ENCODE measurements around the gene TRIM9. TPM values are rescaled to one million over a fixed set of nuclear protein-coding genes. Genes with fewer than 3 reads are reported as not detected.

TRIM9 gene
- total and polyA plus RNA-seq, 2 of the 4 experiments (the other 2 are of a cell fraction): under 0.01 to 0.09 TPM

DNA sequence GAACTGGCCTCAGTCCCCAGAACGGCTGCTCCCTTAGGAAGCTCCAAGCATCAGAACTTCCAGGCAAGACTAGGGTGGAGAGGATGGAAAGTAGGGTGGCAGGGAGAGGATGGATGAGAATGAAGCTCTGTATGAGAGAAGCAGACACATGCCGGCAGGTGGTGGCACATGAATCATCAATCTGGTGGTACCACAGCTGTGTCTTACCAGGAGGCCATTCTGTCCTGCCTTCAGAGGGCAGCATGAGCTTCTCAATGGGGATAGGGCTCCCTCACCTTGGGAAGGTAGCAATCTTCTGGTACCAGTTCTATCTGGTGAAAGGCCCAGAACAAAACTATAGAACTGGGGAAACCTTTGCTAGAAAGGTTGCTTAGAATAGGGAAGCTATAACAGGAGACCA lies 95.2 kb downstream of the TRIM9 start:
- no peaks in the 10 kb centered on the region for H3K9me1 ChIP-seq (ENCODE audit: insufficient read depth, low read length)
- no TSS peak for BruUV-seq (replicated peaks)
- in situ Hi-C loops (cut with MboI; ENCODE audit: low sequenced_read_pairs) (no loop called here), dilution Hi-C loops (cut with HindIII; ENCODE audit: low sequenced_read_pairs, unreplicated experiment) (no loop called here), intact Hi-C loops (cut with micrococcal nuclease) (no loop called here)
- H3K27ac ChIP-seq (ENCODE audit: insufficient read depth, low read length): no peak overlapping the region
- no peak overlapping the region for H3K4ac ChIP-seq (ENCODE audit: low read depth, low read length)
- no peak overlapping the region for H3K18ac ChIP-seq (ENCODE audit: low read depth, low read length)
- no peaks in the 10 kb centered on the region for H4K20me1 ChIP-seq (ENCODE audit: insufficient read depth, low read length)
- no peaks in the 10 kb centered on the region for H3K9me3 ChIP-seq (ENCODE audit: control insufficient read depth, insufficient read depth, low read length)
- H3K9ac ChIP-seq (ENCODE audit: low read depth, low read length): no peak overlapping the region
- H2AFZ ChIP-seq (replicated peaks; ENCODE audit: low read length, poor library complexity): no peak overlapping the region
- no peak overlapping the region for H3K56ac ChIP-seq (ENCODE audit: extremely low read depth, insufficient read depth, low read length)
- no peak overlapping the region for H3K14ac ChIP-seq (replicated peaks; ENCODE audit: low read depth, low read length)
- H2AK5ac ChIP-seq (ENCODE audit: low read depth, low read length): no peak overlapping the region
- no peak overlapping the region for H4K5ac ChIP-seq (ENCODE audit: low read depth, low read length)
- H3K4me2 ChIP-seq (ENCODE audit: low read depth, low read length): no peak overlapping the region
- no peak overlapping the region for H2BK5ac ChIP-seq (ENCODE audit: low read depth, low read length, poor library complexity, severe bottlenecking)
- no peak overlapping the region for H2AK9ac ChIP-seq (replicated peaks; ENCODE audit: low read depth, low read length, poor library complexity)
- no peak overlapping the region for H2BK120ac ChIP-seq (ENCODE audit: low read depth, low read length)
- no peak overlapping the region for H3K23ac ChIP-seq (ENCODE audit: low read depth, low read length)
- no peak overlapping the region for H2BK20ac ChIP-seq (ENCODE audit: low read depth, low read length)
- no peak overlapping the region for H3K4me3 ChIP-seq (ENCODE audit: insufficient read depth, low read depth, low read length)
- no peak overlapping the region for H2BK15ac ChIP-seq (ENCODE audit: low read depth, low read length)
- POLR2A ChIA-PET (ENCODE audit: unreplicated experiment): no interaction called here
- 50% methylated on average over 1 of the region's 2 CpGs; no CpG with 5 or more reads in 1 of the 2 experiments for WGBS, 2 experiments (ENCODE audit: extremely low coverage in 2 of 2, insufficient read length in 1 of 2)
- DNase-seq: no peak
- H3K4me1 ChIP-seq (ENCODE audit: control insufficient read depth, insufficient read depth, low read length): no peaks in the 10 kb centered on the region
- ATAC-seq (ENCODE audit: low read depth): no peak
- H3K79me1 ChIP-seq (ENCODE audit: low read depth in 1 of 2, low read length in 2 of 2): no peaks in the 10 kb centered on the region
- TF ChIP-seq CHD1 (IDR thresholded peaks at IDR 0.05; ENCODE audit: low read depth, low read length) (no peak), FOS (IDR thresholded peaks at IDR 0.05; ENCODE audit: low read depth, low read length) (no peak), CEBPB (IDR thresholded peaks at IDR 0.05; ENCODE audit: low read depth, low read length) (no peak), RCOR1 (IDR thresholded peaks at IDR 0.05; ENCODE audit: insufficient replicate concordance, low read length) (no peak)
- H4K91ac ChIP-seq (ENCODE audit: insufficient read depth, low read depth, low read length): no peak overlapping the region
- no peak overlapping the region for H4K8ac ChIP-seq (ENCODE audit: low read depth in 2 of 2, low read length in 2 of 2)
- H3K36me3 ChIP-seq (ENCODE audit: control insufficient read depth, insufficient read depth, low read length): no peaks in the 10 kb centered on the region
- H3K27me3 ChIP-seq (ENCODE audit: control insufficient read depth, insufficient read depth, low read length): peaks cover 11% of the 10 kb centered on the region
- CTCF ChIA-PET: no interaction called here

Data from IMR-90 (cell line).